Endothelial cell of umbilical vein (primary cell): ENCODE measurements around the gene FMN2. TPM values are rescaled to one million over a fixed set of nuclear protein-coding genes. Genes with fewer than 3 reads are reported as not detected.

Experiments used
- BruUV-seq: library from RNA; stranded (reverse); fragments of 400-500 nt; replicated peaks from 2 replicates; lab custom pipeline; 2021; lab: Mats Ljungman, UMichigan
- CTCF ChIA-PET: fragments of 300-600, 350-600 bp; sonication (Branson Sonifier 250); formaldehyde crosslinking; loops from one replicate; lab custom pipeline; 2021; ENCODE audit warnings: antibody characterized with exemption, inconsistent platforms; lab: Charles Lee
- POLR2A ChIA-PET: fragments of 300-600, 350-600 bp; sonication (Branson Sonifier 250); formaldehyde crosslinking; loops from one replicate; lab custom pipeline; 2021; ENCODE audit warnings: antibody characterized with exemption, inconsistent platforms; lab: Charles Lee
- DNase-seq: peaks from one replicate; pipeline ENCODE4 v3.0.0-alpha.2; 2011; ENCODE audit warnings: low read depth, low spot score
- FAIRE-seq: peaks from 2 replicates; lab custom pipeline; 2011; peaks lifted over from hg19 to GRCh38; lab: Jason Lieb, UNC
- H2AFZ ChIP-seq: 2 replicates; pipeline ENCODE4 v1.6.0; 2012; ENCODE audit warnings: low read depth, low read length, control low read depth, inconsistent platforms
- H3K27ac ChIP-seq: 2 replicates; pipeline ENCODE4 v1.5.1; 2011; ENCODE audit warnings: low read depth, mild to moderate bottlenecking, control low read depth, low read length, moderate library complexity; ENCODE audit not compliant: insufficient read depth
- H3K27me3 ChIP-seq, 2 experiments: 2 replicates each; pipeline versions ENCODE4 v1.6.0 to v1.6.1; 2011; ENCODE audit warnings: low read length in 2 of 2, mixed read lengths in 1 of 2; ENCODE audit not compliant: control insufficient read depth in 2 of 2, insufficient read depth in 2 of 2
- H3K36me3 ChIP-seq, 2 experiments: 2 replicates in 1 of 2; 3 replicates in 1 of 2; pipeline ENCODE4 v1.5.1; 2011; ENCODE audit warnings: low read length in 2 of 2, mild to moderate bottlenecking in 1 of 2, moderate library complexity in 1 of 2; ENCODE audit not compliant: control insufficient read depth in 2 of 2, insufficient read depth in 2 of 2; ENCODE audit errors: extremely low read depth in 1 of 2
- H3K4me1 ChIP-seq: 3 replicates; pipeline ENCODE4 v1.5.1; 2011; ENCODE audit warnings: mild to moderate bottlenecking, low read length; ENCODE audit not compliant: control insufficient read depth, insufficient read depth; ENCODE audit errors: extremely low read depth
- H3K4me2 ChIP-seq: 2 replicates; pipeline ENCODE4 v1.6.1; 2011; ENCODE audit warnings: low read length, control low read depth, mixed read lengths; ENCODE audit not compliant: insufficient read depth
- H3K4me3 ChIP-seq, 3 experiments: fragments of 200-600 bp in 1 of 3; sonication (generic), shearing (Covaris generic) in 1 of 3; replicated peaks in 1 of 3; 2 replicates each; pipeline ENCODE4 v1.5.1; 2011 to 2016; ENCODE audit warnings: control low read depth in 3 of 3, low read length in 3 of 3, mild to moderate bottlenecking in 2 of 3, inconsistent platforms in 1 of 3, low read depth in 1 of 3, moderate library complexity in 1 of 3; ENCODE audit not compliant: insufficient read depth in 1 of 3
- H3K79me2 ChIP-seq: 2 replicates; pipeline ENCODE4 v1.6.0; 2012; ENCODE audit warnings: low read length, inconsistent platforms; ENCODE audit not compliant: control insufficient read depth, insufficient read depth
- H3K9ac ChIP-seq: replicated peaks from 2 replicates; pipeline ENCODE3; 2011; ENCODE audit warnings: low read length, control low read depth; ENCODE audit not compliant: insufficient read depth; ENCODE audit errors: extremely low read depth
- H3K9me1 ChIP-seq: replicated peaks from 3 replicates; pipeline ENCODE4 v1.6.0; 2011; ENCODE audit warnings: mild to moderate bottlenecking, low read length; ENCODE audit not compliant: control insufficient read depth, insufficient read depth; ENCODE audit errors: extremely low read depth
- H3K9me3 ChIP-seq: replicated peaks from 2 replicates; pipeline ENCODE4 v1.5.1; 2012; ENCODE audit warnings: low read length, inconsistent platforms; ENCODE audit not compliant: control insufficient read depth, insufficient read depth
- H4K20me1 ChIP-seq: replicated peaks from 2 replicates; pipeline ENCODE3; 2011; ENCODE audit warnings: mild to moderate bottlenecking, low read length; ENCODE audit not compliant: control insufficient read depth, insufficient read depth; ENCODE audit errors: extremely low read depth
- CTCF ChIP-seq, 2 donors: IDR thresholded peaks; 1 replicate in 1 of 2; 2 replicates in 1 of 2; pipeline ENCODE4 v1.5.1; 2011; ENCODE audit warnings: low read length in 2 of 2, mild to moderate bottlenecking in 2 of 2, moderate library complexity in 2 of 2, control low read depth in 1 of 2, inconsistent platforms in 1 of 2, low read depth in 1 of 2; ENCODE audit not compliant: insufficient read depth in 1 of 2; ENCODE audit errors: extremely low read depth in 1 of 2
- MYC ChIP-seq: IDR thresholded peaks from one replicate; pipeline ENCODE4 v1.6.1; 2011; ENCODE audit warnings: mild to moderate bottlenecking, low read depth, low read length
- POLR2A ChIP-seq: IDR thresholded peaks from 2 replicates; pipeline ENCODE4 v1.6.1; 2012; ENCODE audit warnings: low read depth, mild to moderate bottlenecking, control low read depth, low read length
- dilution Hi-C: fragments of 300-500 bp; cut with MboI; formaldehyde crosslinking; loops from one replicate; pipeline ENCODE4 v1.15.0; 2019; ENCODE audit warnings: low sequenced_read_pairs; ENCODE audit not compliant: extremely low pct_ligation_motif_present
- intact Hi-C: fragments of 100-400 bp; cut with micrococcal nuclease; formaldehyde crosslinking; loops from one replicate; pipeline ENCODE4 v1.10.0; 2022
- polyA plus RNA-seq, 4 experiments: library from polyadenylated mRNA; depleted of rRNA in 3 of 4; stranded (reverse) in 3 of 4; unstranded in 1 of 4; fragments of >200 nt; gene quantifications; 2 replicates each; pipeline versions ENCODE4 v1.2.1 to v1.2.3, GENCODE V29; 2011 to 2012; ENCODE audit warnings: missing spikeins in 1 of 4
- total RNA-seq: library from RNA; stranded (reverse); gene quantifications from 2 replicates; pipeline ENCODE4 v1.2.3, GENCODE V29; 2021

Gene FMN2
- total and polyA plus RNA-seq, 2 donors (not counting 3 experiments of a cell fraction or from before 2014, with no cell fraction given): not detected

- intact Hi-C loops (no loop called here), dilution Hi-C loops (no loop called here)
- FAIRE-seq: no peak
- no peak overlapping the region for H3K4me3 ChIP-seq
- H3K27me3 ChIP-seq: no peaks in the 10 kb centered on the region
- peaks cover 4% of the 10 kb centered on the region for H3K9me3 ChIP-seq
- H3K4me1 ChIP-seq: no peaks in the 10 kb centered on the region
- H3K4me2 ChIP-seq: no peak overlapping the region
- ChIA-PET POLR2A (no interaction called here), CTCF (no interaction called here)
- H3K36me3 ChIP-seq: no peaks in the 10 kb centered on the region
- no peaks in the 10 kb centered on the region for H4K20me1 ChIP-seq
- no peak overlapping the region for H2AFZ ChIP-seq
- H3K9ac ChIP-seq: no peak overlapping the region
- H3K79me2 ChIP-seq: no peaks in the 10 kb centered on the region
- H3K9me1 ChIP-seq: no peaks in the 10 kb centered on the region
- TF ChIP-seq POLR2A: no peak
- BruUV-seq: no TSS peak
- no peak overlapping the region for H3K27ac ChIP-seq
- no peak for DNase-seq
Observed at GRCh38 chr1:240441669-240442068, 350.0 kb downstream of the FMN2 start.

DNA sequence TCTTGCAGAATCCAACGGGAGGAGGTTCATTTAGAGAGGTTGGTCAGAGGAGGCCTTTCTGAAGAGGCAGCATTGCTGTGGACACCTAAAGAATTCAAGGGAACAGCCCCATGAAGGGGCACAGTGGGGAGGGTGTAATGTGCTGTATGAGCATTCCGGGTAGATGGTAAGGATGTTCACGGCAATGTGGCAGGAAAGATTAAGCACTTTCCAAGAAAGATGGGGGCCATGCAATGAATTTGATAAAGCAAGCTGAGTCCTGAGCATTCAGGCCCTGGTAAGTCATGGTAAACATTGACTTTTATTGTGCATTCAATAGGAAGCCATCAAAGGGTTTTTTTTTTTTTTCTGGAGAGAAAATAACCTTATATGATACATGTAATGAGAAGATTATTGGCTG is 353.7 kb downstream of the FMN2 start:
- BruUV-seq: no TSS peak
- intact Hi-C loops: no loop called here
- POLR2A ChIA-PET: no interaction called here

More for the DNA sequence above, 353.7 kb downstream of the FMN2 start:
- H3K9ac ChIP-seq: no peak overlapping the region
- H3K4me3 ChIP-seq: no peak overlapping the region
- no peaks in the 10 kb centered on the region for H4K20me1 ChIP-seq
- TF ChIP-seq MYC (no peak), CTCF (IDR thresholded peaks at IDR 0.05; ENCODE audit: extremely low read depth in 1 of 2, insufficient read depth in 1 of 2, low read depth in 1 of 2, low read length in 2 of 2) (no peak)
- H2AFZ ChIP-seq: no peak overlapping the region
- no peaks in the 10 kb centered on the region for H3K36me3 ChIP-seq
- no peak overlapping the region for H3K4me2 ChIP-seq
- no peak overlapping the region for H3K27ac ChIP-seq
- H3K27me3 ChIP-seq: no peaks in the 10 kb centered on the region
- no peaks in the 10 kb centered on the region for H3K4me1 ChIP-seq
- H3K9me3 ChIP-seq: peaks cover 7% of the 10 kb centered on the region
- FAIRE-seq (no peak), DNase-seq (no peak)
- no peaks in the 10 kb centered on the region for H3K9me1 ChIP-seq
- CTCF ChIA-PET: no interaction called here
- H3K79me2 ChIP-seq: no peaks in the 10 kb centered on the region
- dilution Hi-C loops: no loop called here
